Osteoblast (primary cell): ENCODE results near the gene CHIC2. TPM values are rescaled to one million over a fixed set of nuclear protein-coding genes. Genes with fewer than 3 reads are reported as not detected.

Experiments used
- DNase-seq: peaks from one replicate; pipeline ENCODE4 v3.0.0; 2011; ENCODE audit warnings: low spot score, mixed read lengths; ENCODE audit not compliant: insufficient read length; ENCODE audit errors: missing footprints
- H2AFZ ChIP-seq: 2 replicates; pipeline ENCODE4 v1.6.0; 2011; ENCODE audit warnings: mild to moderate bottlenecking, low read length
- H3K27ac ChIP-seq: 2 replicates; pipeline ENCODE4 v1.5.1; 2011; ENCODE audit warnings: mild to moderate bottlenecking, low read depth, low read length, moderate library complexity
- H3K27me3 ChIP-seq: 2 replicates; pipeline ENCODE4 v1.6.0; 2012; ENCODE audit warnings: mild to moderate bottlenecking, control low read depth, inconsistent platforms, low read length, moderate library complexity; ENCODE audit not compliant: insufficient read depth
- H3K36me3 ChIP-seq: 2 replicates; pipeline ENCODE4 v1.5.1; 2011; ENCODE audit warnings: mild to moderate bottlenecking, low read length, control low read depth, moderate library complexity; ENCODE audit not compliant: insufficient read depth
- H3K4me1 ChIP-seq: 2 replicates; pipeline ENCODE4 v1.5.1; 2011; ENCODE audit warnings: mild to moderate bottlenecking, low read length, control low read depth, moderate library complexity; ENCODE audit not compliant: insufficient read depth
- H3K4me2 ChIP-seq: 2 replicates; pipeline ENCODE4 v1.6.0; 2011; ENCODE audit warnings: mild to moderate bottlenecking, low read length; ENCODE audit not compliant: insufficient read depth
- H3K4me3 ChIP-seq: fragments of 200-600 bp; sonication (generic); 3 replicates; pipeline ENCODE4 v1.5.1; 2012; ENCODE audit warnings: mild to moderate bottlenecking, low read length, inconsistent platforms; ENCODE audit not compliant: insufficient read depth
- H3K79me2 ChIP-seq: 2 replicates; pipeline ENCODE4 v1.6.0; 2012; ENCODE audit warnings: mild to moderate bottlenecking, low read length, control low read depth, inconsistent platforms; ENCODE audit not compliant: insufficient read depth
- H3K9me3 ChIP-seq: 2 replicates; pipeline ENCODE4 v1.5.1; 2011; ENCODE audit warnings: low read depth, low read length, control low read depth
- H4K20me1 ChIP-seq: 2 replicates; pipeline ENCODE4 v1.6.0; 2012; ENCODE audit warnings: mild to moderate bottlenecking, low read length, control low read depth; ENCODE audit not compliant: insufficient read depth
- CTCF ChIP-seq: IDR thresholded peaks from 2 replicates; pipeline ENCODE4 v1.5.1; 2011; ENCODE audit warnings: mild to moderate bottlenecking, low read depth, low read length, moderate library complexity; ENCODE audit errors: extremely low read depth
- total RNA-seq: library from RNA; depleted of rRNA; stranded (reverse); fragments of >200 nt; gene quantifications from 2 replicates; pipeline ENCODE4 v1.2.3, GENCODE V29; 2012

The CHIC2 gene
- total RNA-seq, 1 donor: 73.1 TPM

- peak overlapping the region; percentile 92 for H2AFZ ChIP-seq
- no peaks in the 10 kb centered on the region for H3K36me3 ChIP-seq
- H3K27ac ChIP-seq: no peak overlapping the region
- no peaks in the 10 kb centered on the region for H3K9me3 ChIP-seq
- peak overlapping the region; percentile 86 for H3K4me2 ChIP-seq
- TF ChIP-seq CTCF: no peak
- peaks cover 26% of the 10 kb centered on the region for H3K27me3 ChIP-seq
- DNase-seq: no peak
- H4K20me1 ChIP-seq: no peaks in the 10 kb centered on the region
- peaks cover 10% of the 10 kb centered on the region for H3K4me1 ChIP-seq
- no peaks in the 10 kb centered on the region for H3K79me2 ChIP-seq
- peak overlapping the region; percentile 72 for H3K4me3 ChIP-seq
These were observed 28.3 kb upstream of the CHIC2 start for GRCh38 chr4:54092405-54093323.

DNA sequence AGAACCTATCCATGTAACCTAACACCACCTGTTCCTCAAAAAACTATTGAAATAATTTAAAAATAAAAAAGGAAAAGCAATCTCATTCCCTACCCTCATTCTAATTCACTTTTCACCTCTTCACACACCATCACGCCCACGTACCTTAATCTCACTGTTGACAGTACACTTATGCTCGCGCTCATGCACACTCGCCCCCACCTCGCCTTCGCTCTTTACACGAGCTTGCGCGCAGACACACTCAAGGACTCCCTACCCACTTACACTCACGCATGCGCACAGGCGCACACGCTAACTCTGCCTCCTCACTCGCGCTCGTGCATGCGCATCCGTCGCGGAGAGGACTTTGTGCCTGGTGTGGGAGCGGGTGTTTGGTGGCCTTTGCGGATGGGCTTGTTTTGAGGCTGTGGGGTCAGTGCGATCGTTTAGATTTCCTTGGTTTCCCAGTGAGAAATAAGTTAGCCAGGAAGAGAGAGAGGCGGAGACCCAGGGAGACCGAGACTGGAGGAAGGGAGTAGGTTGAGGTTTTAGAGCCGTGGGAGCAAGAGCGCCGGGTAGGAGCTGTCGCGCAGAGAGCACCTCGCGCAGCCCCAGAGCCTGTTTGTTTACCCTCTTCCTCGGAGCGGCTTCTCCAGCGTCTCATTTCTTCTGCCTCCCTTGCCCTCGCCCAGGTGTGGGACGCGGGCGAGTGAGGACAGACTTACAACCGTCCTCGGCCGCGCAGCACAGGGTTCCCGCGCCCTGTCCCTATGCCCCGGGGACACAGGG is 27.4 kb upstream of the CHIC2 start:
- DNase-seq: peak; percentile 95
- TF ChIP-seq CTCF: no peak

GRCh38 chr4:54090804-54091623 is 26.6 kb upstream of the CHIC2 start:
- H3K9me3 ChIP-seq: no peaks in the 10 kb centered on the region
- peak overlapping the region; percentile 92 for H2AFZ ChIP-seq
- H3K4me2 ChIP-seq: peak overlapping the region; percentile 86
- peaks cover 10% of the 10 kb centered on the region for H3K27me3 ChIP-seq
- peaks cover 10% of the 10 kb centered on the region for H3K4me1 ChIP-seq
- no peak for TF ChIP-seq CTCF
- peak; percentile 82 for DNase-seq
- H3K36me3 ChIP-seq: no peaks in the 10 kb centered on the region
- H3K4me3 ChIP-seq: peak overlapping the region; percentile 72
- H4K20me1 ChIP-seq: no peaks in the 10 kb centered on the region
- no peaks in the 10 kb centered on the region for H3K79me2 ChIP-seq
- no peak overlapping the region for H3K27ac ChIP-seq

More for the DNA sequence above, 27.4 kb upstream of the CHIC2 start:
- peaks cover 10% of the 10 kb centered on the region for H3K4me1 ChIP-seq
- no peaks in the 10 kb centered on the region for H3K79me2 ChIP-seq
- no peak overlapping the region for H3K27ac ChIP-seq
- H3K4me3 ChIP-seq: peak overlapping the region; percentile 72
- H2AFZ ChIP-seq: peak overlapping the region; percentile 92
- peaks cover 18% of the 10 kb centered on the region for H3K27me3 ChIP-seq
- H3K36me3 ChIP-seq: no peaks in the 10 kb centered on the region
- H4K20me1 ChIP-seq: no peaks in the 10 kb centered on the region
- H3K4me2 ChIP-seq: peak overlapping the region; percentile 86
- no peaks in the 10 kb centered on the region for H3K9me3 ChIP-seq
